HEK293 (cell line): Measurements from ENCODE around the gene URAD.
A peak's percentile ranks its signal among the peaks of the same experiment; 100 is the strongest.

Experiments used
- ZFP3 ChIP-seq: fragments of 450-650 bp; formaldehyde crosslinking; IDR thresholded peaks from 2 replicates; pipeline ENCODE4 v1.5.1; 2016; ENCODE audit warnings: low read depth, missing biosample characterization, missing genetic modification characterization
- ZNF114 ChIP-seq: fragments of 450-650 bp; formaldehyde crosslinking; IDR thresholded peaks from 2 replicates; pipeline ENCODE4 v1.5.0; 2017; ENCODE audit warnings: missing biosample characterization, missing genetic modification characterization
- ZNF221 ChIP-seq: fragments of 450-650 bp; formaldehyde crosslinking; IDR thresholded peaks from 2 replicates; pipeline ENCODE4 v1.5.1; 2017; ENCODE audit warnings: missing biosample characterization, missing genetic modification characterization, borderline replicate concordance
- ZNF324 ChIP-seq: fragments of 450-650 bp; formaldehyde crosslinking; IDR thresholded peaks from 2 replicates; pipeline ENCODE4 v1.5.1; 2016; ENCODE audit warnings: missing biosample characterization, missing genetic modification characterization
- ZNF426 ChIP-seq: fragments of 450-650 bp; formaldehyde crosslinking; IDR thresholded peaks from 2 replicates; pipeline ENCODE4 v1.5.1; 2017; ENCODE audit warnings: missing biosample characterization, missing genetic modification characterization, mild to moderate bottlenecking, inconsistent platforms, moderate library complexity
- TF ChIP-seq, protein P1 (sequence below): fragments of 450-650 bp; formaldehyde crosslinking; IDR thresholded peaks from 2 replicates; pipeline ENCODE4 v1.5.1; 2016; ENCODE audit warnings: missing biosample characterization, missing genetic modification characterization

GRCh38 chr13:27960362-27961226 is 27.9 kb downstream of the URAD start:
- TF ChIP-seq, protein P1, sequence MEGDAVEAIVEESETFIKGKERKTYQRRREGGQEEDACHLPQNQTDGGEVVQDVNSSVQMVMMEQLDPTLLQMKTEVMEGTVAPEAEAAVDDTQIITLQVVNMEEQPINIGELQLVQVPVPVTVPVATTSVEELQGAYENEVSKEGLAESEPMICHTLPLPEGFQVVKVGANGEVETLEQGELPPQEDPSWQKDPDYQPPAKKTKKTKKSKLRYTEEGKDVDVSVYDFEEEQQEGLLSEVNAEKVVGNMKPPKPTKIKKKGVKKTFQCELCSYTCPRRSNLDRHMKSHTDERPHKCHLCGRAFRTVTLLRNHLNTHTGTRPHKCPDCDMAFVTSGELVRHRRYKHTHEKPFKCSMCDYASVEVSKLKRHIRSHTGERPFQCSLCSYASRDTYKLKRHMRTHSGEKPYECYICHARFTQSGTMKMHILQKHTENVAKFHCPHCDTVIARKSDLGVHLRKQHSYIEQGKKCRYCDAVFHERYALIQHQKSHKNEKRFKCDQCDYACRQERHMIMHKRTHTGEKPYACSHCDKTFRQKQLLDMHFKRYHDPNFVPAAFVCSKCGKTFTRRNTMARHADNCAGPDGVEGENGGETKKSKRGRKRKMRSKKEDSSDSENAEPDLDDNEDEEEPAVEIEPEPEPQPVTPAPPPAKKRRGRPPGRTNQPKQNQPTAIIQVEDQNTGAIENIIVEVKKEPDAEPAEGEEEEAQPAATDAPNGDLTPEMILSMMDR (tag by site-specific recombination), result peak; percentile 13; the same call in 1 of the 2 replicates
- TF ChIP-seq ZNF426 (tag by site-specific recombination) (no peak), ZNF221 (tag by site-specific recombination) (no peak), ZFP3 (tag by site-specific recombination) (no peak), ZNF114 (no peak), ZNF324 (tag by site-specific recombination) (no peak)
